GM18909 (cell line): ENCODE data around the gene MAGI2.
"Not testable (repeated sequence)": the region's sequence is repeated elsewhere in the genome, so short reads cannot be mapped to it uniquely, and the experiment has no call there.

Experiments used
- ATAC-seq: cut with Tn5 transposase; IDR thresholded peaks from one replicate; pipeline ENCODE4 v1.9.1; 2021; ENCODE audit warnings: mild to moderate bottlenecking; ENCODE audit not compliant: unreplicated experiment, poor library complexity

MAGI2 gene

GRCh38 chr7:78355834-78356233 is 1097.6 kb downstream of the MAGI2 start:
- ATAC-seq = no peak

GRCh38 chr7:78350926-78351325 is 1102.5 kb downstream of the MAGI2 start:
- no peak for ATAC-seq

GRCh38 chr7:78350391-78350790 is 1103.1 kb downstream of the MAGI2 start:
- ATAC-seq = no peak

- no peak for ATAC-seq
Measured at GRCh38 chr7:78346827-78347226, 1106.6 kb downstream of the MAGI2 start.

- ATAC-seq = no peak
Measured at GRCh38 chr7:78345979-78346378, 1107.5 kb downstream of the MAGI2 start.

GRCh38 chr7:78345293-78345911 is 1108.1 kb downstream of the MAGI2 start:
- ATAC-seq = no peak

- ATAC-seq = no peak
Measured at GRCh38 chr7:78334426-78334825, 1119.0 kb downstream of the MAGI2 start.

GRCh38 chr7:78333530-78334425 is 1119.7 kb downstream of the MAGI2 start:
- no peak for ATAC-seq

GRCh38 chr7:78329001-78329655 is 1124.3 kb downstream of the MAGI2 start:
- ATAC-seq = no peak

- ATAC-seq = no peak
Measured at GRCh38 chr7:78327718-78328117, 1125.7 kb downstream of the MAGI2 start.

GRCh38 chr7:78326876-78327275 is 1126.6 kb downstream of the MAGI2 start:
- no peak for ATAC-seq

- no peak for ATAC-seq
Measured at GRCh38 chr7:78326189-78326588, 1127.3 kb downstream of the MAGI2 start.

GRCh38 chr7:78323118-78323517 is 1130.3 kb downstream of the MAGI2 start:
- no peak for ATAC-seq

GRCh38 chr7:78322231-78322630 is 1131.2 kb downstream of the MAGI2 start:
- ATAC-seq = not testable (repeated sequence)

GRCh38 chr7:78317371-78317770 is 1136.1 kb downstream of the MAGI2 start:
- no peak for ATAC-seq

GRCh38 chr7:78316110-78316509 is 1137.4 kb downstream of the MAGI2 start:
- no peak for ATAC-seq

- no peak for ATAC-seq
Measured at GRCh38 chr7:78315119-78315518, 1138.3 kb downstream of the MAGI2 start.

- ATAC-seq = no peak
Measured at GRCh38 chr7:78311181-78311580, 1142.3 kb downstream of the MAGI2 start.

- ATAC-seq = no peak
Measured at GRCh38 chr7:78307892-78308291, 1145.6 kb downstream of the MAGI2 start.

GRCh38 chr7:78306634-78307033 is 1146.8 kb downstream of the MAGI2 start:
- ATAC-seq = no peak

- ATAC-seq = no peak
Measured at GRCh38 chr7:78301407-78301806, 1152.1 kb downstream of the MAGI2 start.
